ENCODE measurements around the gene RAB7A. TPM values are rescaled to one million over a fixed set of nuclear protein-coding genes. Genes with fewer than 3 reads are reported as not detected.

RAB7A gene
- total and polyA plus RNA-seq, 10 of the 15 experiments (the other 5 are each of a cell fraction or from before 2014, with no cell fraction given): 40.3 to 212 (median 160) TPM

GRCh38 chr3:128734523-128735189 lies 8.7 kb downstream of the RAB7A start:
- no peak overlapping the region for H2AFZ ChIP-seq (ENCODE audit: control insufficient read depth, low read depth, low read length)
- ChIA-PET RAD21 (ENCODE audit: unreplicated experiment) (no interaction called here), POLR2A (interaction anchor here (0.6 to 1.2 kb wide), 4 partner anchors 9 to 141 kb away, joined by 3 to 9 read pairs (median 4); partner anchors contain the start of gene RAB7A), SMC1A (ENCODE audit: uncharacterized antibody, unreplicated experiment) (interaction anchor here (0.6 to 2.2 kb wide), 8 partner anchors 9 to 228 kb away, joined by 3 to 11 read pairs (median 4); partner anchors contain the start of gene RAB7A), CTCF (interaction anchor here (0.7 to 5.6 kb wide), 6 partner anchors 11 to 117 kb away, joined by 3 to 26 read pairs (median 4); no protein-coding TSS in a partner anchor)
- WGBS (ENCODE audit: insufficient coverage, insufficient replicate concordance, low lambda C conversion rate, missing lambda C conversion rate): 12% methylated on average over 3 of the region's 3 CpGs
- FAIRE-seq: no peak
- BruUV-seq (replicated peaks): TSS peak; percentile 8
- TF ChIP-seq JUNB (IDR thresholded peaks at IDR 0.05) (peak; percentile 54; the same call in 1 of the 2 replicates), MEF2B (IDR thresholded peaks at IDR 0.05; ENCODE audit: partially characterized antibody, poor library complexity, severe bottlenecking) (peak; percentile 31), CEBPZ (IDR thresholded peaks at IDR 0.05; ENCODE audit: low read depth, low read length) (no peak), CTCF (IDR thresholded peaks at IDR 0.05 in 2 of 3, conservative IDR thresholded peaks at IDR 0.05 in 1 of 3; ENCODE audit: control insufficient read depth in 2 of 3, extremely low read depth in 1 of 3, insufficient read depth in 1 of 3, low read depth in 3 of 3, low read length in 3 of 3) (no peak), POU2F2 (IDR thresholded peaks at IDR 0.05; ENCODE audit: borderline replicate concordance, low read depth, low read length) (peak; percentile 84; the same call in 2 of the 3 replicates), MEF2A (IDR thresholded peaks at IDR 0.05; ENCODE audit: insufficient read depth, low read depth, low read length) (peak; percentile 85), NFIC (IDR thresholded peaks at IDR 0.05; ENCODE audit: low read depth, low read length) (peak; percentile 53), NR2F1 (conservative IDR thresholded peaks at IDR 0.05) (no peak), KDM1A (IDR thresholded peaks at IDR 0.05; ENCODE audit: borderline replicate concordance) (no peak), RUNX3 (IDR thresholded peaks at IDR 0.05; ENCODE audit: low read length) (peak; percentile 68), TBL1XR1 (IDR thresholded peaks at IDR 0.05; ENCODE audit: low read depth, low read length) (no peak), TCF3 (IDR thresholded peaks at IDR 0.05; ENCODE audit: borderline replicate concordance, insufficient read depth, low read depth, low read length) (no peak)
- H3K4me3 ChIP-seq: peak overlapping the region; percentile 43; the same call in 1 of the 2 replicates
- H3K4me1 ChIP-seq (ENCODE audit: control insufficient read depth, insufficient read depth, low read length): peaks cover 13% of the 10 kb centered on the region
- no peak overlapping the region for H3K9ac ChIP-seq (ENCODE audit: control insufficient read depth, insufficient read depth, low read length)
- intact Hi-C loops (cut with micrococcal nuclease; ENCODE audit: unreplicated experiment) (loop anchor here (5.0 kb wide), 1 partner anchor 53 kb away; no protein-coding TSS in a partner anchor), in situ Hi-C loops (cut with MboI) (no loop called here)
- H3K79me2 ChIP-seq (ENCODE audit: control insufficient read depth, insufficient read depth, low read length): peaks cover 89% of the 10 kb centered on the region
- no peak for DNase-seq (ENCODE audit: low read depth, low spot score)
- H4K20me1 ChIP-seq (ENCODE audit: control insufficient read depth, insufficient read depth): peaks cover 7% of the 10 kb centered on the region
- no peaks in the 10 kb centered on the region; the same call in 2 of the 3 replicates for H3K9me3 ChIP-seq (replicated peaks; ENCODE audit: control insufficient read depth, insufficient read depth, low read length)
- peaks cover 0 to 3% of the 10 kb centered on the region in 2 experiments; a peak in 1 of 4 replicates for H3K36me3 ChIP-seq (ENCODE audit: control insufficient read depth in 2 of 2, insufficient read depth in 2 of 2, low read length in 1 of 2)
- peak overlapping the region; percentile 5 for H3K4me2 ChIP-seq (ENCODE audit: control insufficient read depth, insufficient read depth)
- no peaks in the 10 kb centered on the region for H3K27me3 ChIP-seq (replicated peaks in 1 of 2; ENCODE audit: control insufficient read depth in 2 of 2, insufficient read depth in 2 of 2, low read length in 1 of 2)
- peak; percentile 73 for ATAC-seq
- peak overlapping the region; percentile 24; the same call in 1 of the 2 replicates for H3K27ac ChIP-seq (ENCODE audit: control insufficient read depth, insufficient read depth)

All from GM12878 (cell line).